GM12878 (cell line): ENCODE data around the gene TRABD. TPM values are rescaled to one million over a fixed set of nuclear protein-coding genes. Genes with fewer than 3 reads are reported as not detected.

ENCODE experiments used
- ATAC-seq: fragments of 200-7000 bp; cut with Tn5 transposase; 3 replicates; pipeline ENCODE4 v1.9.1; 2020; ENCODE audit warnings: mild to moderate bottlenecking, moderate library complexity
- BruUV-seq: library from RNA; stranded (reverse); fragments of 400-500 nt; replicated peaks from 2 replicates; lab custom pipeline; 2021; lab: Mats Ljungman, UMichigan
- CTCF ChIA-PET: fragments of 300-600 bp; sonication (Branson Sonifier 250); formaldehyde crosslinking; extraction: SDS; loops from one replicate; lab custom pipeline; 2021; ENCODE audit warnings: inconsistent platforms; lab: Yijun Ruan, JAX
- POLR2A ChIA-PET: fragments of 350-600 bp; formaldehyde crosslinking; extraction: SDS; loops from one replicate; lab custom pipeline; 2021; ENCODE audit warnings: inconsistent platforms; lab: Charles Lee
- RAD21 ChIA-PET: fragments of 300-600 bp; sonication (Branson Sonifier 250); formaldehyde crosslinking; loops from one replicate; lab custom pipeline; 2023; ENCODE audit warnings: antibody characterized with exemption; ENCODE audit not compliant: unreplicated experiment; lab: Charles Lee
- SMC1A ChIA-PET: fragments of 300-600 bp; sonication (Branson Sonifier 250); formaldehyde crosslinking; loops from one replicate; lab custom pipeline; 2023; ENCODE audit not compliant: unreplicated experiment, uncharacterized antibody; lab: Charles Lee
- DNase-seq: peaks from one replicate; pipeline ENCODE4 v3.0.0-alpha.2; 2011; ENCODE audit warnings: low read depth, low spot score
- FAIRE-seq: peaks from 3 replicates; lab custom pipeline; 2011; peaks lifted over from hg19 to GRCh38; lab: Jason Lieb, UNC
- H2AFZ ChIP-seq: 2 replicates; pipeline ENCODE4 v1.6.0; 2011; ENCODE audit warnings: low read depth, low read length, control low read depth; ENCODE audit not compliant: control insufficient read depth
- H3K27ac ChIP-seq: 2 replicates; pipeline ENCODE4 v1.5.1; 2011; ENCODE audit warnings: control low read depth; ENCODE audit not compliant: control insufficient read depth, insufficient read depth
- H3K27me3 ChIP-seq, 2 experiments: replicated peaks in 1 of 2; 2 replicates each; pipeline versions ENCODE4 v1.6.0 to v1.6.1; 2011; ENCODE audit warnings: low read length in 1 of 2; ENCODE audit not compliant: control insufficient read depth in 2 of 2, insufficient read depth in 2 of 2
- H3K36me3 ChIP-seq, 2 experiments: 2 replicates each; pipeline ENCODE4 v1.5.1; 2011; ENCODE audit warnings: low read length in 1 of 2; ENCODE audit not compliant: control insufficient read depth in 2 of 2, insufficient read depth in 2 of 2
- H3K4me1 ChIP-seq: 2 replicates; pipeline ENCODE4 v1.6.1; 2011; ENCODE audit warnings: mild to moderate bottlenecking, low read length, moderate library complexity, mixed read lengths; ENCODE audit not compliant: control insufficient read depth, insufficient read depth
- H3K4me2 ChIP-seq: 2 replicates; pipeline ENCODE4 v1.6.0; 2011; ENCODE audit warnings: control low read depth; ENCODE audit not compliant: control insufficient read depth, insufficient read depth
- H3K4me3 ChIP-seq: fragments of 200-600 bp; sonication (generic); 2 replicates; pipeline ENCODE4 v1.5.1; 2016
- H3K79me2 ChIP-seq: 2 replicates; pipeline ENCODE4 v1.6.0; 2011; ENCODE audit warnings: low read length; ENCODE audit not compliant: control insufficient read depth, insufficient read depth
- H3K9ac ChIP-seq: 2 replicates; pipeline ENCODE4 v1.8.0; 2011; ENCODE audit warnings: low read length, control low read depth, mixed read lengths; ENCODE audit not compliant: control insufficient read depth, insufficient read depth
- H3K9me3 ChIP-seq: replicated peaks from 3 replicates; pipeline ENCODE4 v1.5.1; 2011; ENCODE audit warnings: mild to moderate bottlenecking, low read length; ENCODE audit not compliant: control insufficient read depth, insufficient read depth
- H4K20me1 ChIP-seq: 2 replicates; pipeline ENCODE4 v1.6.0; 2011; ENCODE audit not compliant: control insufficient read depth, insufficient read depth
- CBFB ChIP-seq: IDR thresholded peaks from 2 replicates; pipeline ENCODE4 v1.6.1; 2016; ENCODE audit warnings: antibody characterized with exemption, low read depth
- CHD1 ChIP-seq: IDR thresholded peaks from 2 replicates; pipeline ENCODE4 v1.6.1; 2012; ENCODE audit warnings: low read depth, low read length, improper control_type of control experiment
- EED ChIP-seq: sonication (generic); IDR thresholded peaks from 2 replicates; pipeline ENCODE4 v1.6.1; 2016; ENCODE audit warnings: antibody characterized with exemption, low read depth
- FOS ChIP-seq: IDR thresholded peaks from 3 replicates; pipeline ENCODE4 v1.6.1; 2011; ENCODE audit warnings: borderline replicate concordance; ENCODE audit not compliant: insufficient read length; ENCODE audit errors: extremely low read depth
- HCFC1 ChIP-seq: fragments of 150-350 bp; IDR thresholded peaks from 2 replicates; pipeline ENCODE4 v1.6.1; 2014; ENCODE audit warnings: low read length
- IKZF2 ChIP-seq, 2 experiments: fragments of 450-650 bp; IDR thresholded peaks; 2 replicates each; pipeline ENCODE4 v1.6.1; 2017; ENCODE audit warnings: mild to moderate bottlenecking in 2 of 2, moderate library complexity in 2 of 2
- JUNB ChIP-seq: IDR thresholded peaks from 2 replicates; pipeline ENCODE4 v1.6.1; 2016; ENCODE audit warnings: antibody characterized with exemption, mild to moderate bottlenecking
- JUND ChIP-seq: IDR thresholded peaks from 2 replicates; pipeline ENCODE4 v1.6.1; 2012; ENCODE audit warnings: low read depth, mild to moderate bottlenecking, low read length, improper control_type of control experiment, moderate library complexity
- LARP7 ChIP-seq: fragments of 450-650 bp; IDR thresholded peaks from 2 replicates; pipeline ENCODE4 v1.6.1; 2017; ENCODE audit warnings: mild to moderate bottlenecking
- NFIC ChIP-seq: IDR thresholded peaks from 2 replicates; pipeline ENCODE4 v1.6.1; 2012; ENCODE audit warnings: low read depth, mild to moderate bottlenecking, inconsistent platforms, low read length, moderate library complexity
- POLR2A ChIP-seq: IDR thresholded peaks from 2 replicates; pipeline ENCODE4 v1.6.1; 2011; ENCODE audit warnings: low read depth, mild to moderate bottlenecking, low read length
- RAD21 ChIP-seq: IDR thresholded peaks from 2 replicates; pipeline ENCODE4 v1.6.1; 2011; ENCODE audit warnings: mild to moderate bottlenecking, low read depth, low read length, moderate library complexity; ENCODE audit not compliant: insufficient read depth
- ZBED1 ChIP-seq: IDR thresholded peaks from 2 replicates; pipeline ENCODE4 v1.6.1; 2016; ENCODE audit warnings: borderline replicate concordance
- ZZZ3 ChIP-seq: IDR thresholded peaks from 2 replicates; pipeline ENCODE4 v1.6.1; 2011; ENCODE audit warnings: low read depth; ENCODE audit not compliant: control insufficient read depth, insufficient read length
- whole genome bisulfite sequencing: methylation state at CpG from one replicate; pipeline ENCODE4 v1.1.6; 2016; ENCODE audit warnings: low lambda C conversion rate; ENCODE audit not compliant: insufficient replicate concordance, insufficient coverage; ENCODE audit errors: missing lambda C conversion rate; 5-methylcytosine and 5-hydroxymethylcytosine counted together
- in situ Hi-C: fragments of 300-500 bp; cut with MboI; formaldehyde crosslinking; loops from 9 replicates; pipeline ENCODE4 v1.14.3; 2018; ENCODE audit warnings: mixed read lengths
- intact Hi-C: fragments of 100-400 bp; cut with micrococcal nuclease; formaldehyde crosslinking; loops from one replicate; pipeline ENCODE4 v1.14.2; 2022; ENCODE audit not compliant: unreplicated experiment
- polyA plus RNA-seq, 11 experiments: library from polyadenylated mRNA; depleted of rRNA in 4 of 11; unstranded in 6 of 11; stranded (reverse) in 5 of 11; fragments of >200 nt; fragmentation: Nextera tagmentation in 4 of 11; fragmentation: Illumina TruSeq in 1 of 11; extraction: Ambion mirVana in 4 of 11; extraction: Trizol in 1 of 11; gene quantifications; 1 replicate in 1 of 11; 2 replicates in 10 of 11; pipeline versions ENCODE4 v1.2.1 to v1.2.3, GENCODE V29; 2011 to 2016; ENCODE audit warnings: inconsistent platforms in 2 of 11, missing spikeins in 2 of 11, low read depth in 1 of 11
- total RNA-seq, 4 experiments: library from RNA; depleted of rRNA in 3 of 4; stranded (reverse); fragments of >200 nt in 3 of 4; fragmentation: Illumina TruSeq in 1 of 4; extraction: Trizol in 1 of 4; gene quantifications; 2 replicates each; pipeline versions ENCODE4 v1.2.1 to v1.2.3, GENCODE V29; 2013 to 2021
- TF ChIP-seq, protein P1 (sequence below): IDR thresholded peaks from 2 replicates; pipeline ENCODE4 v1.6.1; 2011; ENCODE audit warnings: low read depth, mild to moderate bottlenecking, low read length, moderate library complexity, borderline replicate concordance; ENCODE audit errors: extremely low read depth
- TF ChIP-seq, protein P2 (sequence below): fragments of 450-650 bp; IDR thresholded peaks from 2 replicates; pipeline ENCODE4 v1.6.1; 2014; ENCODE audit warnings: mild to moderate bottlenecking

Gene TRABD
- total and polyA plus RNA-seq, 10 of the 15 experiments (the other 5 are each of a cell fraction or from before 2014, with no cell fraction given), result 0.43 to 116 (median 58.1) TPM

DNA sequence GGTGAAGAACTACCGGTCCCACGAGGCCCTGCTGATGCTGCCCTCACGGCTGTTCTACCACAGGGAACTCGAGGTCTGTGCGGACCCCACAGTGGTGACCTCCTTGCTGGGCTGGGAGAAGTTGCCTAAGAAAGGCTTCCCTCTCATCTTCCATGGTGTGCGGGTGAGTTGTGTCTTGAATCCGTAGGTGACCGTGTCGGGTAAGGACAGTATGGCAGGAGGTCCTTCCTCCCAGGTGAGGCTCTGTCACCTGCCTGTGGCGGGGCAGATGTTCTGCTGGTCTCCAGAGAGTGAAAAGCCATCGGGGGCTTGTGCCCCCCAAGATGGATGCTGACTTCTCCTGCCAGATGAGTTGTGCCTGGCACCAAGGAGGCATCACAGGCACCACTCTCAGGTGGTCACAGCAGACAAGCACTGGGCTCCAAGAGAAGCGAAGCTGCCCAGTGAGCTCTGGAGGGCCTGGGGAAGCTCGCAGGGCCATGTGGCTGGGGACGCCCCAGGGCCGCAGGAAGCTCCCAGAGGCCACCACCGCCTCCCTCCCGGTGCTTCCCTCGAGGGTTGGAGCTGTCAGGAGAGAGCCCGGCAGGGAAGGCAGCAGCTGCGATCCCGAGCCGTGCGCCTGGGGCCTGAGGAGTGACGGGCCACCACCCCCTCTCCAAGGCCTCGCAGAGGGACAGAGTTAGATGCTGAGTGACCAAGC is 32.5 kb upstream of the TRABD start:
- H3K4me3 ChIP-seq, result no peak overlapping the region
- TF ChIP-seq, protein P1, sequence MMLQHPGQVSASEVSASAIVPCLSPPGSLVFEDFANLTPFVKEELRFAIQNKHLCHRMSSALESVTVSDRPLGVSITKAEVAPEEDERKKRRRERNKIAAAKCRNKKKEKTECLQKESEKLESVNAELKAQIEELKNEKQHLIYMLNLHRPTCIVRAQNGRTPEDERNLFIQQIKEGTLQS, result no peak
- no peak for TF ChIP-seq FOS
- no peak for TF ChIP-seq CBFB
- TF ChIP-seq EED, result no peak
- no peak for TF ChIP-seq IKZF2 (IDR thresholded peaks at IDR 0.05)
- SMC1A ChIA-PET, result interaction anchor here (0.6 kb wide), 1 partner anchor 229 kb away, joined by 3 read pairs; no protein-coding TSS in a partner anchor
- POLR2A ChIA-PET, result no interaction called here
- WGBS, result 52% methylated on average over 25 of the region's 25 CpGs
- no peaks in the 10 kb centered on the region for H3K36me3 ChIP-seq
- H4K20me1 ChIP-seq, result no peaks in the 10 kb centered on the region
- intact Hi-C loops (no loop called here), in situ Hi-C loops (no loop called here)
- H3K4me2 ChIP-seq, result no peak overlapping the region
- H3K9me3 ChIP-seq, result no peaks in the 10 kb centered on the region
- H3K4me1 ChIP-seq, result no peaks in the 10 kb centered on the region
- no peak overlapping the region for H2AFZ ChIP-seq
- no peak for FAIRE-seq
- no peaks in the 10 kb centered on the region; a peak in 1 of 4 replicates for H3K27me3 ChIP-seq
- BruUV-seq, result no TSS peak
- no peak for ATAC-seq
- no peaks in the 10 kb centered on the region for H3K79me2 ChIP-seq
- RAD21 ChIA-PET, result no interaction called here
- H3K27ac ChIP-seq, result no peak overlapping the region
- no peak for DNase-seq
- CTCF ChIA-PET, result interaction anchor here (1.2 kb wide), 1 partner anchor 88 kb away, joined by 3 read pairs; no protein-coding TSS in a partner anchor
- no peak overlapping the region for H3K9ac ChIP-seq

DNA sequence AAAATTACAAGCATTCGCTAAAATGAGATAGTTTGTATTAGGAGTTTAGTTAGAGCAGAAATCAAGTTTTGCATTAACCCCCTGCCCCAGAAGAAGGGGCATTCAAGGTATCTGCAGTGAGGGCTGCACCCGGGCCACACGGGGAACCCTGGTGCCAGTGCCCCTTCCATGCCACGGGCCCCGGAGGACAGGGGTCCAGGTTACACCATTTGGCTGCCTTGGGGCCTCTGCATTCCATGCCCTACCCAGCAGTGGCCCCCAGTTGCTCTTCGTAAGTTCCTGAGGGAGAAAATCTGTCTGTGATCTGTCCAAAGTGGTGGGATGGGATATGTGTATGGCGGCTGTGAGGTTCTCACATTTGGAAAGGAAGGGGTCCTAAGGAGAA is 32.0 kb upstream of the TRABD start:
- SMC1A ChIA-PET, result interaction anchor here (0.6 kb wide), 1 partner anchor 229 kb away, joined by 3 read pairs; no protein-coding TSS in a partner anchor
- POLR2A ChIA-PET, result no interaction called here
- Histone ChIP-seq H3K27ac (no peak overlapping the region), H4K20me1 (no peaks in the 10 kb centered on the region), H3K4me3 (no peak overlapping the region), H3K9ac (no peak overlapping the region), H3K4me1 (no peaks in the 10 kb centered on the region), H3K27me3 (peaks cover under 1 to 4% of the 10 kb centered on the region in 2 experiments; a peak in 2 of 4 replicates), H3K9me3 (no peaks in the 10 kb centered on the region), H3K4me2 (no peak overlapping the region), H3K79me2 (no peaks in the 10 kb centered on the region), H2AFZ (no peak overlapping the region), H3K36me3 (no peaks in the 10 kb centered on the region)
- in situ Hi-C loops (no loop called here), intact Hi-C loops (no loop called here)
- ATAC-seq (no peak), DNase-seq (no peak), FAIRE-seq (no peak)
- RAD21 ChIA-PET, result interaction anchor here (1.2 kb wide), 1 partner anchor 79 kb away, joined by 3 read pairs; no protein-coding TSS in a partner anchor
- WGBS, result 23% methylated on average over 7 of the region's 7 CpGs
- no TSS peak for BruUV-seq
- CTCF ChIA-PET, result no interaction called here
- TF ChIP-seq LARP7 (no peak), JUNB (no peak), JUND (no peak), ZZZ3 (no peak), RAD21 (no peak), POLR2A (no peak), HCFC1 (no peak), NFIC (no peak), CHD1 (no peak), ZBED1 (no peak), CBFB (no peak)
- TF ChIP-seq, protein P2, sequence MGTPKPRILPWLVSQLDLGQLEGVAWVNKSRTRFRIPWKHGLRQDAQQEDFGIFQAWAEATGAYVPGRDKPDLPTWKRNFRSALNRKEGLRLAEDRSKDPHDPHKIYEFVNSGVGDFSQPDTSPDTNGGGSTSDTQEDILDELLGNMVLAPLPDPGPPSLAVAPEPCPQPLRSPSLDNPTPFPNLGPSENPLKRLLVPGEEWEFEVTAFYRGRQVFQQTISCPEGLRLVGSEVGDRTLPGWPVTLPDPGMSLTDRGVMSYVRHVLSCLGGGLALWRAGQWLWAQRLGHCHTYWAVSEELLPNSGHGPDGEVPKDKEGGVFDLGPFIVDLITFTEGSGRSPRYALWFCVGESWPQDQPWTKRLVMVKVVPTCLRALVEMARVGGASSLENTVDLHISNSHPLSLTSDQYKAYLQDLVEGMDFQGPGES, result no peak
